Measurements from ENCODE around the gene FBXL17. TPM values are rescaled to one million over a fixed set of nuclear protein-coding genes. Genes with fewer than 3 reads are reported as not detected.

The FBXL17 gene
- total RNA-seq, 2 experiments from 2014 or later: 13.5 to 17.4 TPM

GRCh38 chr5:107990881-107991810, 390.8 kb downstream of the FBXL17 start:
- Mint-ChIP-seq H3K9me3 (peaks cover 4% of the 10 kb centered on the region), H3K27me3 (no peaks in the 10 kb centered on the region), H3K36me3 (peaks cover 2% of the 10 kb centered on the region), H3K4me1 (peaks cover 18% of the 10 kb centered on the region), H3K27ac (peak overlapping the region; percentile 82), H3K4me3 (peak overlapping the region; percentile 62)
- ATAC-seq (ENCODE audit: low read depth) (peak; percentile 68), DNase-seq (no peak)
- POLR2A ChIA-PET: interaction anchor here (1.4 kb wide), 1 partner anchor 11 kb away, joined by 5 read pairs; no protein-coding TSS in a partner anchor

- Mint-ChIP-seq H3K27me3 (no peaks in the 10 kb centered on the region), H3K4me1 (peaks cover 17% of the 10 kb centered on the region), H3K9me3 (peaks cover 4% of the 10 kb centered on the region), H3K27ac (no peak overlapping the region), H3K4me3 (no peak overlapping the region), H3K36me3 (peaks cover 6% of the 10 kb centered on the region)
- no peak for ATAC-seq (ENCODE audit: low read depth)
- DNase-seq: no peak
- POLR2A ChIA-PET: no interaction called here
These were observed 396.8 kb downstream of the FBXL17 start for GRCh38 chr5:107985144-107985543.

- POLR2A ChIA-PET: no interaction called here
- ATAC-seq (ENCODE audit: low read depth): no peak
- Mint-ChIP-seq H3K4me1 (peaks cover 24% of the 10 kb centered on the region), H3K27ac (no peak overlapping the region), H3K27me3 (no peaks in the 10 kb centered on the region), H3K36me3 (peaks cover 4% of the 10 kb centered on the region), H3K4me3 (no peak overlapping the region), H3K9me3 (no peaks in the 10 kb centered on the region)
- DNase-seq: no peak
These were observed 399.0 kb downstream of the FBXL17 start for GRCh38 chr5:107982703-107983425.

GRCh38 chr5:107980923-107981692, 400.8 kb downstream of the FBXL17 start:
- Mint-ChIP-seq H3K27ac (no peak overlapping the region), H3K9me3 (no peaks in the 10 kb centered on the region), H3K4me1 (peaks cover 29% of the 10 kb centered on the region), H3K36me3 (peaks cover 4% of the 10 kb centered on the region), H3K27me3 (no peaks in the 10 kb centered on the region), H3K4me3 (no peak overlapping the region)
- DNase-seq (no peak), ATAC-seq (ENCODE audit: low read depth) (no peak)
- POLR2A ChIA-PET: no interaction called here

GRCh38 chr5:107979900-107980299, 402.0 kb downstream of the FBXL17 start:
- DNase-seq: no peak
- peak; percentile 81 for ATAC-seq (ENCODE audit: low read depth)

GRCh38 chr5:107979291-107979690, 402.6 kb downstream of the FBXL17 start:
- H3K4me1 Mint-ChIP-seq: peaks cover 26% of the 10 kb centered on the region

More at GRCh38 chr5:107979900-107980299, 402.0 kb downstream of the FBXL17 start:
- no peaks in the 10 kb centered on the region for H3K27me3 Mint-ChIP-seq
- H3K4me1 Mint-ChIP-seq: peaks cover 26% of the 10 kb centered on the region
- H3K36me3 Mint-ChIP-seq: peaks cover 4% of the 10 kb centered on the region
- peak overlapping the region; percentile 50 for H3K27ac Mint-ChIP-seq
- no peaks in the 10 kb centered on the region for H3K9me3 Mint-ChIP-seq
- POLR2A ChIA-PET: interaction anchor here (0.8 kb wide), 1 partner anchor 11 kb away, joined by 5 read pairs; no protein-coding TSS in a partner anchor
- H3K4me3 Mint-ChIP-seq: peak overlapping the region; percentile 49

GRCh38 chr5:107977550-107978071, 404.3 kb downstream of the FBXL17 start:
- DNase-seq (no peak), ATAC-seq (ENCODE audit: low read depth) (no peak)
- Mint-ChIP-seq H3K4me3 (no peak overlapping the region), H3K36me3 (peaks cover 2% of the 10 kb centered on the region), H3K27ac (peak overlapping the region; percentile 30), H3K27me3 (no peaks in the 10 kb centered on the region), H3K9me3 (no peaks in the 10 kb centered on the region), H3K4me1 (peaks cover 24% of the 10 kb centered on the region)
- POLR2A ChIA-PET: no interaction called here

More at GRCh38 chr5:107979291-107979690, 402.6 kb downstream of the FBXL17 start:
- Mint-ChIP-seq H3K27ac (peak overlapping the region; percentile 50), H3K27me3 (no peaks in the 10 kb centered on the region), H3K9me3 (no peaks in the 10 kb centered on the region), H3K36me3 (peaks cover 4% of the 10 kb centered on the region), H3K4me3 (no peak overlapping the region)
- DNase-seq: no peak
- no peak for ATAC-seq (ENCODE audit: low read depth)
- POLR2A ChIA-PET: interaction anchor here (0.8 kb wide), 1 partner anchor 12 kb away, joined by 5 read pairs; no protein-coding TSS in a partner anchor

GRCh38 chr5:107975568-107975967, 406.3 kb downstream of the FBXL17 start:
- H3K27me3 Mint-ChIP-seq: no peaks in the 10 kb centered on the region
- H3K4me3 Mint-ChIP-seq: no peak overlapping the region
- POLR2A ChIA-PET: no interaction called here
- ATAC-seq (ENCODE audit: low read depth) (no peak), DNase-seq (no peak)
- H3K27ac Mint-ChIP-seq: no peak overlapping the region
- peaks cover 18% of the 10 kb centered on the region for H3K4me1 Mint-ChIP-seq
- H3K36me3 Mint-ChIP-seq: no peaks in the 10 kb centered on the region
- no peaks in the 10 kb centered on the region for H3K9me3 Mint-ChIP-seq

GRCh38 chr5:107971846-107972245, 410.1 kb downstream of the FBXL17 start:
- Mint-ChIP-seq H3K36me3 (no peaks in the 10 kb centered on the region), H3K4me3 (no peak overlapping the region), H3K27ac (no peak overlapping the region), H3K4me1 (no peaks in the 10 kb centered on the region), H3K27me3 (no peaks in the 10 kb centered on the region), H3K9me3 (no peaks in the 10 kb centered on the region)
- DNase-seq (no peak), ATAC-seq (ENCODE audit: low read depth) (no peak)
- POLR2A ChIA-PET: no interaction called here

GRCh38 chr5:107969847-107970246, 412.1 kb downstream of the FBXL17 start:
- Mint-ChIP-seq H3K4me1 (peaks cover 1% of the 10 kb centered on the region), H3K4me3 (no peak overlapping the region), H3K36me3 (no peaks in the 10 kb centered on the region), H3K9me3 (no peaks in the 10 kb centered on the region), H3K27me3 (no peaks in the 10 kb centered on the region), H3K27ac (no peak overlapping the region)
- no peak for DNase-seq
- ATAC-seq (ENCODE audit: low read depth): no peak
- POLR2A ChIA-PET: no interaction called here

- H3K36me3 Mint-ChIP-seq: no peaks in the 10 kb centered on the region
- no peak overlapping the region for H3K4me3 Mint-ChIP-seq
- H3K27ac Mint-ChIP-seq: no peak overlapping the region
- ATAC-seq (ENCODE audit: low read depth) (no peak), DNase-seq (no peak)
- H3K27me3 Mint-ChIP-seq: no peaks in the 10 kb centered on the region
- H3K9me3 Mint-ChIP-seq: no peaks in the 10 kb centered on the region
- POLR2A ChIA-PET: no interaction called here
- H3K4me1 Mint-ChIP-seq: peaks cover 3% of the 10 kb centered on the region
These were observed 412.9 kb downstream of the FBXL17 start for GRCh38 chr5:107968998-107969397.

GRCh38 chr5:107968406-107968843, 413.5 kb downstream of the FBXL17 start:
- no peak overlapping the region for H3K27ac Mint-ChIP-seq
- no peaks in the 10 kb centered on the region for H3K9me3 Mint-ChIP-seq
- POLR2A ChIA-PET: no interaction called here
- no peaks in the 10 kb centered on the region for H3K27me3 Mint-ChIP-seq
- H3K36me3 Mint-ChIP-seq: no peaks in the 10 kb centered on the region
- peaks cover 3% of the 10 kb centered on the region for H3K4me1 Mint-ChIP-seq
- H3K4me3 Mint-ChIP-seq: no peak overlapping the region
- DNase-seq (no peak), ATAC-seq (ENCODE audit: low read depth) (no peak)

GRCh38 chr5:107966201-107966600, 415.7 kb downstream of the FBXL17 start:
- H3K4me3 Mint-ChIP-seq: no peak overlapping the region
- H3K27me3 Mint-ChIP-seq: no peaks in the 10 kb centered on the region
- H3K36me3 Mint-ChIP-seq: no peaks in the 10 kb centered on the region
- no peak for DNase-seq
- POLR2A ChIA-PET: no interaction called here
- H3K9me3 Mint-ChIP-seq: no peaks in the 10 kb centered on the region
- H3K27ac Mint-ChIP-seq: no peak overlapping the region
- H3K4me1 Mint-ChIP-seq: peaks cover 3% of the 10 kb centered on the region
- ATAC-seq (ENCODE audit: low read depth): no peak

Data from activated naive CD8-positive, alpha-beta T cell treated with anti-CD3 and anti-CD28 coated beads, Interleukin-2, amount 10 ng/mL, durations not matched to agents 7 days and 5 days (primary cell).